Liver (tissue), 9 donors: ENCODE measurements around the gene SFXN3. TPM values are rescaled to one million over a fixed set of nuclear protein-coding genes. Genes with fewer than 3 reads are reported as not detected.

ENCODE experiments used
- DNase-seq: peaks from one replicate; pipeline ENCODE4 v3.0.0-alpha.2; 2017; ENCODE audit warnings: low spot score
- H3K27ac ChIP-seq, 2 donors: one replicate each; pipeline ENCODE4 v1.7.0; 2013; ENCODE audit warnings: inconsistent platforms in 2 of 2, low read length in 2 of 2, control low read depth in 1 of 2, low read depth in 1 of 2, mild to moderate bottlenecking in 1 of 2
- H3K27me3 ChIP-seq, 4 donors: one replicate each; pipeline versions ENCODE4 v1.6.1 to v1.7.0; 2013; ENCODE audit warnings: low read length in 3 of 4, inconsistent platforms in 1 of 4, mild to moderate bottlenecking in 1 of 4, moderate library complexity in 1 of 4; ENCODE audit not compliant: control insufficient read depth in 4 of 4, insufficient read depth in 4 of 4
- H3K36me3 ChIP-seq, 4 donors: one replicate each; pipeline versions ENCODE4 v1.6.1 to v1.7.0; 2013; ENCODE audit warnings: low read length in 3 of 4, mild to moderate bottlenecking in 3 of 4, low read depth in 1 of 4, moderate library complexity in 1 of 4; ENCODE audit not compliant: control insufficient read depth in 4 of 4, insufficient read depth in 3 of 4
- H3K4me1 ChIP-seq, 4 donors: one replicate each; pipeline versions ENCODE4 v1.6.1 to v1.7.0; 2013; ENCODE audit warnings: low read length in 3 of 4, mild to moderate bottlenecking in 3 of 4, moderate library complexity in 1 of 4; ENCODE audit not compliant: control insufficient read depth in 4 of 4, insufficient read depth in 4 of 4
- H3K4me3 ChIP-seq, 3 donors: one replicate each; pipeline versions ENCODE4 v1.6.1 to v1.7.0; 2013; ENCODE audit warnings: low read length in 3 of 3, control low read depth in 1 of 3, low read depth in 1 of 3, mild to moderate bottlenecking in 1 of 3
- H3K9ac ChIP-seq, 2 donors: one replicate each; pipeline ENCODE4 v1.7.0; 2013; ENCODE audit warnings: low read length in 2 of 2, mild to moderate bottlenecking in 2 of 2, moderate library complexity in 2 of 2, control low read depth in 1 of 2, low read depth in 1 of 2
- H3K9me3 ChIP-seq, 4 donors: one replicate each; pipeline versions ENCODE4 v1.6.1 to v1.7.0; 2013; ENCODE audit warnings: low read length in 3 of 4; ENCODE audit not compliant: control insufficient read depth in 4 of 4
- ATF3 ChIP-seq: IDR thresholded peaks from 2 replicates; pipeline ENCODE4 v1.6.1; 2016; ENCODE audit warnings: antibody characterized with exemption
- EGR1 ChIP-seq, 2 donors: IDR thresholded peaks; 2 replicates each; pipeline ENCODE4 v1.6.1; 2016 to 2018; ENCODE audit warnings: antibody characterized with exemption in 2 of 2, low read depth in 2 of 2
- FOXA1 ChIP-seq: IDR thresholded peaks from 2 replicates; pipeline ENCODE4 v1.6.1; 2016; ENCODE audit warnings: antibody characterized with exemption
- FOXA2 ChIP-seq: IDR thresholded peaks from 2 replicates; pipeline ENCODE4 v1.6.1; 2016; ENCODE audit warnings: antibody characterized with exemption
- GABPA ChIP-seq, 2 donors: IDR thresholded peaks in 1 of 2; conservative IDR thresholded peaks in 1 of 2; 2 replicates each; pipeline ENCODE4 v1.6.1; 2016; ENCODE audit warnings: antibody characterized with exemption in 2 of 2, mild to moderate bottlenecking in 1 of 2, moderate library complexity in 1 of 2
- HNF4A ChIP-seq, 2 donors: conservative IDR thresholded peaks; 2 replicates each; pipeline ENCODE4 v1.6.1; 2016; ENCODE audit warnings: antibody characterized with exemption in 2 of 2, mild to moderate bottlenecking in 2 of 2
- HNF4G ChIP-seq: IDR thresholded peaks from 2 replicates; pipeline ENCODE4 v1.6.1; 2016; ENCODE audit warnings: antibody characterized with exemption
- JUND ChIP-seq, 2 donors: IDR thresholded peaks; 2 replicates each; pipeline ENCODE4 v1.6.1; 2016; ENCODE audit warnings: antibody characterized with exemption in 2 of 2
- NR2F2 ChIP-seq: IDR thresholded peaks from 2 replicates; pipeline ENCODE4 v1.6.1; 2016; ENCODE audit warnings: antibody characterized with exemption
- RAD21 ChIP-seq, 2 donors: IDR thresholded peaks; 2 replicates each; pipeline ENCODE4 v1.6.1; 2016; ENCODE audit warnings: antibody characterized with exemption in 2 of 2, mild to moderate bottlenecking in 2 of 2
- REST ChIP-seq: IDR thresholded peaks from 2 replicates; pipeline ENCODE4 v1.6.1; 2016; ENCODE audit warnings: antibody characterized with exemption, mild to moderate bottlenecking
- RXRA ChIP-seq, 2 donors: IDR thresholded peaks; 2 replicates each; pipeline ENCODE4 v1.6.1; 2017 to 2018; ENCODE audit warnings: antibody characterized with exemption in 2 of 2, mild to moderate bottlenecking in 1 of 2
- SP1 ChIP-seq: IDR thresholded peaks from 2 replicates; pipeline ENCODE4 v1.6.1; 2018; ENCODE audit warnings: antibody characterized with exemption, mild to moderate bottlenecking
- TAF1 ChIP-seq: conservative IDR thresholded peaks from 2 replicates; pipeline ENCODE4 v1.6.1; 2016; ENCODE audit warnings: antibody characterized with exemption, mild to moderate bottlenecking
- YY1 ChIP-seq: IDR thresholded peaks from 2 replicates; pipeline ENCODE4 v1.6.1; 2016; ENCODE audit warnings: antibody characterized with exemption, mild to moderate bottlenecking
- ZBTB33 ChIP-seq: IDR thresholded peaks from 2 replicates; pipeline ENCODE4 v1.6.1; 2016; ENCODE audit warnings: antibody characterized with exemption
- WGBS: extraction: QIAGEN DNeasy Blood & Tissue Kit; methylation state at CpG from one replicate; pipeline ENCODE4 v1.1.7; 2013; 5-methylcytosine and 5-hydroxymethylcytosine counted together
- polyA plus RNA-seq, 2 donors: library from polyadenylated mRNA; stranded (reverse) in 1 of 2; unstranded in 1 of 2; fragments of 200-250 nt in 1 of 2; fragments of >200 nt in 1 of 2; fragmentation: Nextera tagmentation in 1 of 2; extraction: Ambion mirVana in 1 of 2; gene quantifications; one replicate each; pipeline versions ENCODE4 v1.2.1 to v1.2.3, GENCODE V29; 2013 to 2015
- total RNA-seq, 2 donors: library from RNA; depleted of rRNA; stranded (reverse); fragments of >200 nt; gene quantifications; one replicate each; pipeline ENCODE4 v1.2.3, GENCODE V29; 2014
- TF ChIP-seq, protein P1 (sequence below): IDR thresholded peaks from 2 replicates; pipeline ENCODE4 v1.6.1; 2016; ENCODE audit warnings: antibody characterized with exemption
- TF ChIP-seq, protein P2 (sequence below): fragments of 150-350 bp; IDR thresholded peaks from 2 replicates; pipeline ENCODE4 v1.5.1; 2017; ENCODE audit warnings: improper control_type of control experiment, low read depth, low read length; ENCODE audit not compliant: missing input control
- donor health status: healthy.
- donor health status: healthy.
- donor health status: healthy.
- donor health status: healthy.
- donor health status: healthy.

The SFXN3 gene
- total and polyA plus RNA-seq, 4 donors: 1.7 to 11.1 (median 6.3) TPM

- peak; percentile 86 for DNase-seq
- Histone ChIP-seq H3K27ac (peak overlapping the region; percentile 94), H3K9ac (peak overlapping the region; percentile 36 to 57), H3K27me3 (no peaks in the 10 kb centered on the region), H3K4me1 (peaks cover 0 to 30% (median 17%) of the 10 kb centered on the region in 4 donors), H3K4me3 (peak overlapping the region; percentile 68 to 81 (median 75)), H3K9me3 (no peaks in the 10 kb centered on the region), H3K36me3 (peaks cover 0 to 8% (median 0%) of the 10 kb centered on the region in 4 donors)
- WGBS: under 1% methylated on average over 66 of the region's 66 CpGs
- TF ChIP-seq HNF4A (conservative IDR thresholded peaks at IDR 0.05): peak; percentile 7 to 33
- no peak for TF ChIP-seq FOXA2
- peak; percentile 39 for TF ChIP-seq YY1
- TF ChIP-seq, protein P1, sequence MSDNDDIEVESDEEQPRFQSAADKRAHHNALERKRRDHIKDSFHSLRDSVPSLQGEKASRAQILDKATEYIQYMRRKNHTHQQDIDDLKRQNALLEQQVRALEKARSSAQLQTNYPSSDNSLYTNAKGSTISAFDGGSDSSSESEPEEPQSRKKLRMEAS: peak; percentile 12
- TF ChIP-seq FOXA1: no peak
- no peak for TF ChIP-seq GABPA (IDR thresholded peaks at IDR 0.05 in 1 of 2, conservative IDR thresholded peaks at IDR 0.05 in 1 of 2)
- no peak for TF ChIP-seq TAF1
- TF ChIP-seq RXRA (IDR thresholded peaks at IDR 0.05): no peak
- TF ChIP-seq REST: no peak
- no peak for TF ChIP-seq ZBTB33
- peak; percentile 43 to 55 for TF ChIP-seq RAD21 (IDR thresholded peaks at IDR 0.05)
- TF ChIP-seq EGR1 (IDR thresholded peaks at IDR 0.05; ENCODE audit: low read depth in 2 of 2): no peak
- no peak for TF ChIP-seq ATF3
- TF ChIP-seq NR2F2: no peak
- peak; percentile 37 for TF ChIP-seq SP1
- TF ChIP-seq, protein P2, sequence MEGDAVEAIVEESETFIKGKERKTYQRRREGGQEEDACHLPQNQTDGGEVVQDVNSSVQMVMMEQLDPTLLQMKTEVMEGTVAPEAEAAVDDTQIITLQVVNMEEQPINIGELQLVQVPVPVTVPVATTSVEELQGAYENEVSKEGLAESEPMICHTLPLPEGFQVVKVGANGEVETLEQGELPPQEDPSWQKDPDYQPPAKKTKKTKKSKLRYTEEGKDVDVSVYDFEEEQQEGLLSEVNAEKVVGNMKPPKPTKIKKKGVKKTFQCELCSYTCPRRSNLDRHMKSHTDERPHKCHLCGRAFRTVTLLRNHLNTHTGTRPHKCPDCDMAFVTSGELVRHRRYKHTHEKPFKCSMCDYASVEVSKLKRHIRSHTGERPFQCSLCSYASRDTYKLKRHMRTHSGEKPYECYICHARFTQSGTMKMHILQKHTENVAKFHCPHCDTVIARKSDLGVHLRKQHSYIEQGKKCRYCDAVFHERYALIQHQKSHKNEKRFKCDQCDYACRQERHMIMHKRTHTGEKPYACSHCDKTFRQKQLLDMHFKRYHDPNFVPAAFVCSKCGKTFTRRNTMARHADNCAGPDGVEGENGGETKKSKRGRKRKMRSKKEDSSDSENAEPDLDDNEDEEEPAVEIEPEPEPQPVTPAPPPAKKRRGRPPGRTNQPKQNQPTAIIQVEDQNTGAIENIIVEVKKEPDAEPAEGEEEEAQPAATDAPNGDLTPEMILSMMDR: peak; percentile 68
- TF ChIP-seq HNF4G: no peak
- TF ChIP-seq JUND (IDR thresholded peaks at IDR 0.05): no peak
Observed at GRCh38 chr10:100997360-100998182, 33.5 kb upstream of the SFXN3 start.
